ENCODE results near the gene WDTC1. TPM values are rescaled to one million over a fixed set of nuclear protein-coding genes. Genes with fewer than 3 reads are reported as not detected.

The WDTC1 gene
- total and polyA plus RNA-seq, 2 experiments from 2014 or later = 3.8 to 14.0 TPM

GRCh38 chr1:27237112-27237511, 2.7 kb downstream of the WDTC1 start:
- H3F3A ChIP-seq (replicated peaks; ENCODE audit: low read depth) = 0 out of 2 replicates have a peak, but pooled peaks cover 6% of the 10 kb centered on the region
- 0 out of 2 replicates have a peak, but pooled peaks cover 4% of the 10 kb centered on the region for H3K79me2 ChIP-seq (replicated peaks; ENCODE audit: insufficient read depth)
- peaks cover 9% of the 10 kb centered on the region for H3K4me1 ChIP-seq (ENCODE audit: insufficient read depth)
- Mint-ChIP-seq H3K27me3 (ENCODE audit: insufficient read depth, low read depth, poor library complexity) (peaks cover 8% of the 10 kb centered on the region), H3K36me3 (ENCODE audit: low read depth) (no peaks in the 10 kb centered on the region), H3K27ac (no peak overlapping the region), H3K4me3 (no peak overlapping the region), H3K9me3 (no peaks in the 10 kb centered on the region; the same call in 2 of the 3 replicates), H3K4me1 (peaks cover 16% of the 10 kb centered on the region)
- H3K4me2 ChIP-seq = no peak overlapping the region
- H4K20me1 ChIP-seq (replicated peaks; ENCODE audit: insufficient read depth) = no peaks in the 10 kb centered on the region; the same call in 1 of the 2 replicates
- no peak for TF ChIP-seq CREB1 (CRISPR knock-in tag; IDR thresholded peaks at IDR 0.05; ENCODE audit: low read depth)
- TF ChIP-seq STAT1 (IDR thresholded peaks at IDR 0.05; ENCODE audit: unreplicated experiment) = no peak
- no peak for TF ChIP-seq REST (IDR thresholded peaks at IDR 0.05; ENCODE audit: unreplicated experiment)
- TF ChIP-seq EZH2 (IDR thresholded peaks at IDR 0.05; ENCODE audit: low read depth, unreplicated experiment) = no peak
- no peak for TF ChIP-seq POLR2AphosphoS5 (IDR thresholded peaks at IDR 0.05; ENCODE audit: low read depth)
- TF ChIP-seq ZNF462 (CRISPR knock-in tag; IDR thresholded peaks at IDR 0.05) = no peak
- no peak for TF ChIP-seq ZNF114 (CRISPR knock-in tag; IDR thresholded peaks at IDR 0.05)
- no peak for TF ChIP-seq ZNF331 (CRISPR knock-in tag; IDR thresholded peaks at IDR 0.05; ENCODE audit: low read depth)
- TF ChIP-seq EZH2phosphoT487 (IDR thresholded peaks at IDR 0.05; ENCODE audit: unreplicated experiment) = no peak
- no peak for TF ChIP-seq ETS1 (IDR thresholded peaks at IDR 0.05)
- no peak for TF ChIP-seq CTCF (conservative IDR thresholded peaks at IDR 0.05; ENCODE audit: low read depth in 2 of 2)
- TF ChIP-seq NANOG (IDR thresholded peaks at IDR 0.05; ENCODE audit: borderline replicate concordance) = no peak
- TF ChIP-seq JUNB (IDR thresholded peaks at IDR 0.05; ENCODE audit: unreplicated experiment) = no peak
- no peak overlapping the region for H2AFZ ChIP-seq
- H3K36me3 ChIP-seq (ENCODE audit: insufficient read depth) = no peaks in the 10 kb centered on the region
- ATAC-seq (no peak), DNase-seq (ENCODE audit: low spot score) (no peak)
- H3K27ac ChIP-seq (ENCODE audit: low read depth) = no peak overlapping the region
- no peaks in the 10 kb centered on the region for H3K9me2 ChIP-seq (ENCODE audit: insufficient read depth)
- H3K4me3 ChIP-seq = no peak overlapping the region
- H3K27me3 ChIP-seq (ENCODE audit: insufficient read depth) = peaks cover 11% of the 10 kb centered on the region; the same call in 1 of the 2 replicates

All from GM23338 (cell line).